Measurements from ENCODE around the gene TEX36. TPM values are rescaled to one million over a fixed set of nuclear protein-coding genes. Genes with fewer than 3 reads are reported as not detected.

TEX36 gene
- total and polyA plus RNA-seq, 9 of the 15 experiments (the other 6 are each of a cell fraction or from before 2014, with no cell fraction given), result 0.10 to 0.82 (median 0.15) TPM; not detected in 6

DNA sequence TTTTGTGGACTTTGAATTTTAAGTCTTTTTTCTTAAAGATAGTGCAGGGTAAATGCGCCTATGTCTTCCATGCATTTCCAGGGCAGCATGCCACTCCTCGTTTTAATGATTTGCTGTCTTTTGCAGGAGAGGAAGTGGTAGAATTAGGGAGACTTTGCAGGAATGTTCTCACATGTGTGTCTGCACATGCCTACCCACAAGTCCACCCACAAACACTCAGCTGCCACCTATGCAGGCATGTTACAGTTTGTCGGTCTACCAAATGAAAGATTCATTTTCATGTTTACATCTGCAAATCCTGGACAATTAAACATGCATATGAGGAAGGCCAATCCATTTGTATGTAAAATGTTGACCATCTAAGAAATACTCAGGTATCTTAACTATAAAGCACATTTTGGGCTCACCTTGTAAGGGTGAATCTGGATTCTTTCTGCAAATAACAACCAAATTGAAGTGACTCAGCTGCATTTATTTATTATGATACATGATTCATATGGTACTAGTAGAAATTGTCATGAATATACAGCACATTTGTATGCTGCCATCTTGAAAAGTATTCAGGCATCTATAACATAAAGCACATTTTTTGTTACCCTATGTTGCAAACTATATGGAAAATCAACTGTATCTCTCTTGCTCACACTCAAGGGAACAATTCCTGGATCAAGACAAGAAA, 4.7 kb upstream of the TEX36 start:
- ChIA-PET CTCF (ENCODE audit: low intra/inter-chr PET ratio) (no interaction called here), POLR2A (interaction anchor here (0.6 to 0.8 kb wide), 2 partner anchors 30 to 300 kb away, joined by 3 to 4 read pairs; no protein-coding TSS in a partner anchor)
- DNase-seq (ENCODE audit: extremely low read depth in 1 of 4, low spot score in 3 of 4), result no peak
- intact Hi-C loops (cut with micrococcal nuclease), result no loop called here
- no peak overlapping the region for H3K27ac ChIP-seq (ENCODE audit: extremely low read depth, low read depth, low read length)
- peaks cover 24 to 48% of the 10 kb centered on the region in 2 experiments; a peak in 4 of 5 replicates for H3K27me3 ChIP-seq (ENCODE audit: control insufficient read depth in 2 of 2, insufficient read depth in 2 of 2, low read length in 2 of 2)
- no peaks in the 10 kb centered on the region for H3K79me2 ChIP-seq (ENCODE audit: control insufficient read depth, insufficient read depth, low read length)
- in situ Hi-C loops (cut with MboI), result no loop called here
- H3K4me2 ChIP-seq (ENCODE audit: insufficient read depth, low read length), result no peak overlapping the region
- no peak for ATAC-seq
- no peak overlapping the region for H2AFZ ChIP-seq (ENCODE audit: low read depth, low read length)
- BruUV-seq (replicated peaks), result no TSS peak
- 0% methylated on average over 3 of the region's 3 CpGs for WGBS (ENCODE audit: insufficient coverage, low coverage, missing lambda C conversion rate)
- H4K20me1 ChIP-seq (replicated peaks; ENCODE audit: control insufficient read depth, insufficient read depth, low read length), result no peaks in the 10 kb centered on the region
- no peak for FAIRE-seq
- H3K4me3 ChIP-seq, result no peak overlapping the region
- no peaks in the 10 kb centered on the region for H3K9me3 ChIP-seq (replicated peaks; ENCODE audit: control insufficient read depth, insufficient read depth, low read depth, low read length)
- no peaks in the 10 kb centered on the region for H3K36me3 ChIP-seq (ENCODE audit: control insufficient read depth, insufficient read depth, low read length)
- no peaks in the 10 kb centered on the region for H3K4me1 ChIP-seq (replicated peaks in 1 of 2; ENCODE audit: control insufficient read depth in 2 of 2, insufficient read depth in 2 of 2, low read length in 2 of 2)
- H3K9me1 ChIP-seq (ENCODE audit: control insufficient read depth, insufficient read depth, low read length), result no peaks in the 10 kb centered on the region
- TF ChIP-seq E2F4 (CRISPR knock-in tag; IDR thresholded peaks at IDR 0.05; ENCODE audit: low read depth) (no peak), RBM17 (IDR thresholded peaks at IDR 0.05; ENCODE audit: borderline replicate concordance, low read depth, low read length) (no peak), ID3 (CRISPR knock-in tag; IDR thresholded peaks at IDR 0.05) (no peak), ID3 (tag; IDR thresholded peaks at IDR 0.05) (no peak), SETDB1 (IDR thresholded peaks at IDR 0.05; ENCODE audit: low read length) (no peak), NFYB (IDR thresholded peaks at IDR 0.05; ENCODE audit: extremely low read depth, insufficient read length) (no peak), CHD4 (IDR thresholded peaks at IDR 0.05; ENCODE audit: insufficient read depth, insufficient replicate concordance, low read depth, low read length, poor library complexity, severe bottlenecking) (no peak), NR0B1 (IDR thresholded peaks at IDR 0.05; ENCODE audit: partially characterized antibody) (no peak), CSDE1 (IDR thresholded peaks at IDR 0.05) (no peak)
- no peak overlapping the region for H3K9ac ChIP-seq (ENCODE audit: insufficient read depth in 1 of 2, low read depth in 2 of 2, low read length in 2 of 2)
